HG03439 (cell line): Measurements from ENCODE around the gene SSTR4.
"Not testable (repeated sequence)": the region's sequence is repeated elsewhere in the genome, so short reads cannot be mapped to it uniquely, and the experiment has no call there.

Experiments used
- ATAC-seq: cut with Tn5 transposase; IDR thresholded peaks from one replicate; pipeline ENCODE4 v1.9.1; 2021; ENCODE audit warnings: mild to moderate bottlenecking, moderate library complexity; ENCODE audit not compliant: unreplicated experiment

The SSTR4 gene

GRCh38 chr20:23034721-23035671 lies at the start of gene SSTR4:
TSS of gene SSTR4 (plus strand) at chr20:23035312. CDS start at chr20:23035484, 172 bp downstream.
- ATAC-seq: no peak

- ATAC-seq: no peak
These were observed 48.5 kb upstream of the SSTR4 start for GRCh38 chr20:22986601-22987000.

GRCh38 chr20:22991424-22991823 lies 43.7 kb upstream of the SSTR4 start:
- not testable (repeated sequence) for ATAC-seq

- ATAC-seq: no peak
These were observed 41.3 kb upstream of the SSTR4 start for GRCh38 chr20:22993823-22994222.

- ATAC-seq: no peak
These were observed 39.2 kb upstream of the SSTR4 start for GRCh38 chr20:22995923-22996322.

GRCh38 chr20:22998476-22998875 lies 36.6 kb upstream of the SSTR4 start:
- no peak for ATAC-seq

GRCh38 chr20:22999756-23000155 lies 35.4 kb upstream of the SSTR4 start:
- ATAC-seq: no peak

- ATAC-seq: no peak
These were observed 34.7 kb upstream of the SSTR4 start for GRCh38 chr20:23000232-23000947.

GRCh38 chr20:23002276-23002675 lies 32.8 kb upstream of the SSTR4 start:
- no peak for ATAC-seq

- ATAC-seq: no peak
These were observed 32.0 kb upstream of the SSTR4 start for GRCh38 chr20:23003077-23003635.

- no peak for ATAC-seq
These were observed 31.1 kb upstream of the SSTR4 start for GRCh38 chr20:23003881-23004460.

GRCh38 chr20:23005776-23006175 lies 29.3 kb upstream of the SSTR4 start:
- ATAC-seq: no peak

GRCh38 chr20:23007462-23007861 lies 27.6 kb upstream of the SSTR4 start:
- ATAC-seq: no peak

GRCh38 chr20:23007886-23008655 lies 27.0 kb upstream of the SSTR4 start:
- ATAC-seq: no peak

- ATAC-seq: no peak
These were observed 26.4 kb upstream of the SSTR4 start for GRCh38 chr20:23008667-23009066.

- ATAC-seq: no peak
These were observed 25.5 kb upstream of the SSTR4 start for GRCh38 chr20:23009636-23010035.

GRCh38 chr20:23010096-23010495 lies 25.0 kb upstream of the SSTR4 start:
- ATAC-seq: no peak

- ATAC-seq: no peak
These were observed 23.9 kb upstream of the SSTR4 start for GRCh38 chr20:23011008-23011721.

GRCh38 chr20:23013429-23013828 lies 21.7 kb upstream of the SSTR4 start:
- ATAC-seq: no peak

GRCh38 chr20:23017516-23017915 lies 17.6 kb upstream of the SSTR4 start:
- no peak for ATAC-seq
